ENCODE data around the gene NUFIP1. TPM values are rescaled to one million over a fixed set of nuclear protein-coding genes. Genes with fewer than 3 reads are reported as not detected.

Gene NUFIP1
- polyA plus RNA-seq, 3 donors: 0.83 to 1.1 (median 0.95) TPM

GRCh38 chr13:44894001-44894770 is 95.1 kb downstream of the NUFIP1 start:
- Histone ChIP-seq H3K4me2 (replicated peaks; ENCODE audit: extremely low read depth, low read length, poor library complexity, severe bottlenecking) (no peak overlapping the region), H3K9ac (ENCODE audit: insufficient read depth, low read length, poor library complexity, severe bottlenecking) (no peak overlapping the region), H4K20me1 (ENCODE audit: insufficient read depth, low read length) (no peaks in the 10 kb centered on the region), H3K27ac (ENCODE audit: low read depth in 1 of 2, low read length in 2 of 2) (no peak overlapping the region), H3K9me3 (replicated peaks in 1 of 2; ENCODE audit: control insufficient read depth in 1 of 2, insufficient read depth in 1 of 2, low read length in 2 of 2) (no peaks in the 10 kb centered on the region), H3K4me3 (replicated peaks in 1 of 3; ENCODE audit: low read depth in 2 of 3, low read length in 3 of 3) (no peak overlapping the region), H3K79me2 (ENCODE audit: insufficient read depth, low read length) (no peaks in the 10 kb centered on the region), H3K4me1 (ENCODE audit: control insufficient read depth in 1 of 2, insufficient read depth in 2 of 2, low read length in 2 of 2) (no peaks in the 10 kb centered on the region), H3K27me3 (ENCODE audit: control insufficient read depth in 2 of 2, insufficient read depth in 2 of 2, low read length in 2 of 2) (no peaks in the 10 kb centered on the region), H3K36me3 (replicated peaks in 1 of 2; ENCODE audit: control insufficient read depth in 1 of 2, insufficient read depth in 2 of 2, low read length in 2 of 2) (no peaks in the 10 kb centered on the region), H2AFZ (ENCODE audit: insufficient read depth, low read depth, low read length, poor library complexity, severe bottlenecking) (no peak overlapping the region)
- Mint-ChIP-seq H3K4me1 (no peaks in the 10 kb centered on the region), H3K36me3 (no peaks in the 10 kb centered on the region), H3K27me3 (ENCODE audit: low read depth in 3 of 3) (peaks cover 0 to 2% (median 0%) of the 10 kb centered on the region in 3 donors), H3K9me3 (peaks cover 0 to 4% (median 0%) of the 10 kb centered on the region in 7 donors), H3K4me3 (no peak overlapping the region), H3K27ac (no peak overlapping the region)
- TF ChIP-seq, protein P1, sequence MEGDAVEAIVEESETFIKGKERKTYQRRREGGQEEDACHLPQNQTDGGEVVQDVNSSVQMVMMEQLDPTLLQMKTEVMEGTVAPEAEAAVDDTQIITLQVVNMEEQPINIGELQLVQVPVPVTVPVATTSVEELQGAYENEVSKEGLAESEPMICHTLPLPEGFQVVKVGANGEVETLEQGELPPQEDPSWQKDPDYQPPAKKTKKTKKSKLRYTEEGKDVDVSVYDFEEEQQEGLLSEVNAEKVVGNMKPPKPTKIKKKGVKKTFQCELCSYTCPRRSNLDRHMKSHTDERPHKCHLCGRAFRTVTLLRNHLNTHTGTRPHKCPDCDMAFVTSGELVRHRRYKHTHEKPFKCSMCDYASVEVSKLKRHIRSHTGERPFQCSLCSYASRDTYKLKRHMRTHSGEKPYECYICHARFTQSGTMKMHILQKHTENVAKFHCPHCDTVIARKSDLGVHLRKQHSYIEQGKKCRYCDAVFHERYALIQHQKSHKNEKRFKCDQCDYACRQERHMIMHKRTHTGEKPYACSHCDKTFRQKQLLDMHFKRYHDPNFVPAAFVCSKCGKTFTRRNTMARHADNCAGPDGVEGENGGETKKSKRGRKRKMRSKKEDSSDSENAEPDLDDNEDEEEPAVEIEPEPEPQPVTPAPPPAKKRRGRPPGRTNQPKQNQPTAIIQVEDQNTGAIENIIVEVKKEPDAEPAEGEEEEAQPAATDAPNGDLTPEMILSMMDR (IDR thresholded peaks at IDR 0.05): no peak
- intact Hi-C loops (cut with micrococcal nuclease): no loop called here
- no peak for DNase-seq
- WGBS (ENCODE audit: insufficient coverage): 92% methylated on average over 6 of the region's 13 CpGs

Small RNA genes within 50 kb of the gene (small RNA-seq; reads per million reads assigned to genes)
- gene RN7SL49P (ENCODE audit: insufficient read length, low read depth): not detected

Other genes starting within 250 kb of the NUFIP1 start
- 10 to 100 TPM in 2 of 3 donors, 1 to 10 TPM in 1; 9.4 to 13.7 (median 11.4) TPM for gene GPALPP1, start 67 bp upstream of the NUFIP1 start, polyA plus RNA-seq
- gene GTF2F2, start 131.0 kb upstream of the NUFIP1 start, polyA plus RNA-seq: 10 to 100 TPM in 1 of 3 donors, 1 to 10 TPM in 2; 8.1 to 10.4 (median 8.5) TPM
- gene KCTD4, start 211.6 kb upstream of the NUFIP1 start, polyA plus RNA-seq: under 1 TPM in 1 of 3 donors, not detected in 2; 0.12 TPM